Esophagus muscularis mucosa (tissue), 3 donors: Measurements from ENCODE around the gene INPPL1.

Source experiments
- POLR2A ChIP-seq: fragments of 450-650 bp; IDR thresholded peaks from one replicate; pipeline ENCODE4 v1.6.1; 2017; ENCODE audit warnings: antibody characterized with exemption, moderate library complexity, mild to moderate bottlenecking, low read depth
- POLR2AphosphoS5 ChIP-seq, 2 donors: sonication (generic); formaldehyde crosslinking; IDR thresholded peaks; one replicate each; pipeline ENCODE4 v1.6.1; 2017; ENCODE audit warnings: antibody characterized with exemption in 2 of 2
- TF ChIP-seq, protein P1 (sequence below), 3 experiments: fragments of 200-600 bp in 2 of 3; fragments of 450-650 bp in 1 of 3; sonication (generic) in 2 of 3; IDR thresholded peaks; one replicate each; pipeline ENCODE4 v1.5.1; 2017 to 2019; ENCODE audit warnings: antibody characterized with exemption in 3 of 3, mild to moderate bottlenecking in 2 of 3, moderate library complexity in 1 of 3

DNA sequence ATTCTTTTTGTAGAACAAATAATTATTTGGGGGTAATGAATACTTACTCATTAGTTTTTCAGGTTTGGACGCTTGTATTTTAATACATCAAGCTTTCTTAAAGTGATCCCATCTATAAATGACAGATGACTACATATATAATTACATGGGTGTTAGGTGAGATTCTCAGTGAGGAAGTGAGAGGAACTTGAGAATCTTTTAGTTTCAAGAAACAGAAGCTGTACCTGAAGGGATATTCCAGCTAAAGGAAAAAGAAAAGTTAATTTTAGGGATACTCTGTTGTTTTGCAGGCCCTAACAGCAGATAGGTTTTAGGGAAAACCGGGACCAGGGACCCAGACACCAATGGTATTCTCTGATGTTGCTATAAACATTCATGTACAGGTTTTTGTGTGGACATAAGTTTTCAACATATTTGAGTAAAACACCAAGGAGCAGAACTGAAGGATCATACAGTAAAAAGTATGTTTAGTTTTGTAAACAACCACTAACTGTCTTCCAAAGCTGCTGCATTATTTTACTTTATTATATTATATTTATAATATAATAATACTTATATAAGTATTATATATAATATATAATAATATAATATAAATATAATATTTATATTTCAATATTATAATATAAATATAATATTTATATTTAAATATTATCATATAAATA is 43.5 kb downstream of the INPPL1 start:
- TF ChIP-seq, protein P1, sequence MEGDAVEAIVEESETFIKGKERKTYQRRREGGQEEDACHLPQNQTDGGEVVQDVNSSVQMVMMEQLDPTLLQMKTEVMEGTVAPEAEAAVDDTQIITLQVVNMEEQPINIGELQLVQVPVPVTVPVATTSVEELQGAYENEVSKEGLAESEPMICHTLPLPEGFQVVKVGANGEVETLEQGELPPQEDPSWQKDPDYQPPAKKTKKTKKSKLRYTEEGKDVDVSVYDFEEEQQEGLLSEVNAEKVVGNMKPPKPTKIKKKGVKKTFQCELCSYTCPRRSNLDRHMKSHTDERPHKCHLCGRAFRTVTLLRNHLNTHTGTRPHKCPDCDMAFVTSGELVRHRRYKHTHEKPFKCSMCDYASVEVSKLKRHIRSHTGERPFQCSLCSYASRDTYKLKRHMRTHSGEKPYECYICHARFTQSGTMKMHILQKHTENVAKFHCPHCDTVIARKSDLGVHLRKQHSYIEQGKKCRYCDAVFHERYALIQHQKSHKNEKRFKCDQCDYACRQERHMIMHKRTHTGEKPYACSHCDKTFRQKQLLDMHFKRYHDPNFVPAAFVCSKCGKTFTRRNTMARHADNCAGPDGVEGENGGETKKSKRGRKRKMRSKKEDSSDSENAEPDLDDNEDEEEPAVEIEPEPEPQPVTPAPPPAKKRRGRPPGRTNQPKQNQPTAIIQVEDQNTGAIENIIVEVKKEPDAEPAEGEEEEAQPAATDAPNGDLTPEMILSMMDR (IDR thresholded peaks at IDR 0.05): no peak
- no peak for TF ChIP-seq POLR2A
- no peak for TF ChIP-seq POLR2AphosphoS5 (IDR thresholded peaks at IDR 0.05)
